HG03469 (cell line): ENCODE data around the gene PIAS1.
"Not testable (repeated sequence)": the region's sequence is repeated elsewhere in the genome, so short reads cannot be mapped to it uniquely, and the experiment has no call there.

ENCODE experiments used
- ATAC-seq: cut with Tn5 transposase; IDR thresholded peaks from one replicate; pipeline ENCODE4 v1.9.1; 2021; ENCODE audit warnings: mild to moderate bottlenecking, moderate library complexity, moderate number of reproducible peaks; ENCODE audit not compliant: unreplicated experiment

PIAS1 gene

DNA sequence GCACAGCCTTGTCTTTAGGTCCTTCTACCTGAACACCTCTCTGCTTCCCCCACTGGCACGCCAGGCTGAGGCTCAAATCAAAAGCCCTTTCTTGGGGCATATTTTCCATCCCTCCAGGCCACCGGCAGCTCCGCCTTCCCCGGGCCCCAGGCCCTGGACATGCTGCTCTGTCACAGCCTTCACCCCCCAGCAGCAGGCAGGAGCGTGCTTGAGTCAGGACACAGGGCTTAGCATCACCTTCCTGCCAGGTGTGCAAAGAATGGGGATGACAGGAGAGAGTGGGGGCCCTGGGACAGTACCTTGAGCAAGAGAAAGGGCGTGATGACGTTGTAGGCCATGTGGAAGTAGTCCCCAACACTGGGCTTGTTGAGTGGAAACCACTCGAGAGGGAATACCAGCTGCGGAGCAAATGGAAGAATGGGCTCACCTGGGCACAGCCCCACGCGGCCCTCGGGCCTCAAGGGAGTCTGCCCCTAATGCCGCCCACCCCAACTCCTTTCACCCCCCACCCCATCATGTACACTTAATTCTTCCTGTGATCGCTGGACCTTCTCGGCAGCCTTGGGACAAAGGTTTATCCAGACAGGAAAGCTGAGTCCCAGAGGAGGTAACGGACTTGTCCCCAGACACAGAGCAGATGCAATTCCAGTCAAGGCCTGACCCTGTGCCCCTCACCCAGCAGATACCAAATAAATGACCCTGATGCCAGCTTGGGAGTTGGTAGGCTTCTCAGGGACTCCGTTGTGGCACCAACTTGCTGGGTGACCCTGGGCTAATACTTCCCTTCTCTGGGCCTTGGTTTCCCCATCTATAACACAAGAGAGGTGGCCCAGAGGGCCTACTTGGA is 160.1 kb downstream of the PIAS1 start:
- no peak for ATAC-seq

- ATAC-seq, result no peak
Observed at GRCh38 chr15:68214838-68215254, 160.7 kb downstream of the PIAS1 start.

DNA sequence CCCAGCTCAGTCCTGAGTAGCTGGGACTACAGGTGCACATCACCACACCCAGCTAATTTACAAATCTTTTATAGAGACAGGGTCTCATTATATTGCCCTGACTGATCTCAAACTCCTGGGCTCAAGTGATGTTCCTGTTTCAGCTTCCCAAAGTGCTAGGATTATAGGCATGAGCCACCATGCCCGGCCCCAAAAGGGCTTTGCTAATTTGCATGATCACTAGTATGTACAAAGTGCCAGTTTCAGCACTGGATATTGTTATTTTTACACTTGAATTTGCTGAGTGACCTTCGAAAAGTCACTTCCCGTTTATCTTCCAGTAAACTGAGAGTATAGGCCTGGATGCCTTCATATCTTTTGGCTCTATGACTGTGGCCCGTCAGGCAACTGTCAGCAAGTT is 163.2 kb downstream of the PIAS1 start:
- ATAC-seq, result no peak

DNA sequence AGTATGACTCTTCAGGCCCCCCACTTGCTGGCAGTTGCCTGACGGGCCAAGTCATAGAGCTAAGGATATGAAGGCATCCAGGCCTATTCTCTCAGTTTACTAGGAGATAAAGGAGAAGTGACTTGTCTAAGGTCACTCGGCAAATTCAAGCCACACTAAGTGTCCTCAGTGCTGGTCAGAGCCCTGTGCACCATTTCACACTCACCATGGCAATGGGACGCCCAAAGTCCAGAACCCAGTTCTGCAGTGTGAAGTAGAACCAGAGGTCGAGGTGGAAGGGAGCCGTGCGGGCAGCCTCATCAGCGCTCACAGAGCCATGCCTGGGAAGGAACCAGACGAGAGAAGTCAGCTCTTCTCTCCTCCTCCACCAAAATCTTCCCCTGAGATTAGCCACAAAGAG is 164.2 kb downstream of the PIAS1 start:
- no peak for ATAC-seq

- ATAC-seq, result no peak
Observed at GRCh38 chr15:68218847-68219798, 165.0 kb downstream of the PIAS1 start.

DNA sequence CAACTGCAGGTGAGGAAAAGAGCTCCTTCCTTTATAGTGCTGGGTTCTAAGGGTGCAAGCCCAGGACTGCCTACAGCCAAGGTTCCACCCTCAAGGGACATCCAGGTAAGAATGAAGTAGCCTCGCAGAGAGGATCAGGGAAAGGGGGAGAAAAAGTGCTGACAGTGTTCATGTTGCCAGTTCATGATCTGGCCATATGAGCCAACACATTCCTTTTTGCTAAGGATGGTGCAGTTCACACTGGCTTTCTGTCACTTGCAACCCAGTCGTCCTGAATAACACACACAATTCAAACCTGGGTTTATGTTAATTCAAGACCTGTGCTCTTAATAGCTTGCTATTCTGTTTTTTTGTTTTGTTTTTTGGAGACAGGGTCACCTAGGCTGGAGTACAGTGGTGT is 166.4 kb downstream of the PIAS1 start:
- ATAC-seq, result no peak

DNA sequence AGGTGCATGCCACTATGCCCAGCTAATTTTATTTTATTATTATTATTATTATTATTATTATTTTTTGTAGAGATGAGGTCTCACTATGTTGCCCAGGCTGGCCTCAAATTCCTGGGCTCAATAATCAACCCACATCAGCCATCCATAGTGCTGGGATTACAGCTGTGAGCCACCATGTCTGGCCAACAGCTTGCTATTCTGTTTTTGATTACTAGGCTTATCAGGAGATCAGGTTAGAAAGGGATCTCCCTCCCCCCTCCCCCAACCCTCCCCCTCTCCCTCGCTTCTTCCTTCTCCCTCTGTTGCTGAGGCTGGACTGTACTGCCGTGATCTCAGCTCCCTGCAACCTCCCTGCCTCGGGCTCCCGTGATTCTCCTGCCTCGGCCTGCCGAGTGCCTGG is 166.9 kb downstream of the PIAS1 start:
- ATAC-seq, result no peak

GRCh38 chr15:68221530-68222431 is 167.7 kb downstream of the PIAS1 start:
- ATAC-seq, result not testable (repeated sequence)

GRCh38 chr15:68222432-68222743 is 168.3 kb downstream of the PIAS1 start:
- ATAC-seq, result not testable (repeated sequence)

DNA sequence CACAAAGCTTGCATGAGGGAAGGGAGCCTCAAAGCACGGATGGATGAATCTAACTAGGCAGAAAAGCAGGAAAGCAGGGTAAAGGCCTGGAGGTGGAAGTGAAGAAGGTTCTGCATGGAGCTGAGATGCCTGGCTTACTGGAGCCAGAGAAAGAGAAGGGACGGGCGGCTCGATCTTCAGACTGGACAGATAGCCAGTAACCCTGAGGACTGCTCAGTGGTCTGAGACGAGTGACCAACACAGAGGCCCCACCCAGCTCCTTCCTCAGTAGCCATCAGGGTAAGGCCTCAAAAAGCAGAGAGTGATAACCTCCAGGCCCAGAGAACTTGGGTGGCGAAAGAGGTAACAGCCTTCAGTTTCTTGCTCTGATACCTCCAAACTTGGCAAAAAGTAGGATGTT is 169.1 kb downstream of the PIAS1 start:
- ATAC-seq, result no peak

- no peak for ATAC-seq
Observed at GRCh38 chr15:68224108-68224507, 170.0 kb downstream of the PIAS1 start.

- no peak for ATAC-seq
Observed at GRCh38 chr15:68224546-68225250, 170.6 kb downstream of the PIAS1 start.

- ATAC-seq, result not testable (repeated sequence)
Observed at GRCh38 chr15:68225442-68225841, 171.3 kb downstream of the PIAS1 start.

- ATAC-seq, result no peak
Observed at GRCh38 chr15:68227643-68228142, 173.6 kb downstream of the PIAS1 start.

DNA sequence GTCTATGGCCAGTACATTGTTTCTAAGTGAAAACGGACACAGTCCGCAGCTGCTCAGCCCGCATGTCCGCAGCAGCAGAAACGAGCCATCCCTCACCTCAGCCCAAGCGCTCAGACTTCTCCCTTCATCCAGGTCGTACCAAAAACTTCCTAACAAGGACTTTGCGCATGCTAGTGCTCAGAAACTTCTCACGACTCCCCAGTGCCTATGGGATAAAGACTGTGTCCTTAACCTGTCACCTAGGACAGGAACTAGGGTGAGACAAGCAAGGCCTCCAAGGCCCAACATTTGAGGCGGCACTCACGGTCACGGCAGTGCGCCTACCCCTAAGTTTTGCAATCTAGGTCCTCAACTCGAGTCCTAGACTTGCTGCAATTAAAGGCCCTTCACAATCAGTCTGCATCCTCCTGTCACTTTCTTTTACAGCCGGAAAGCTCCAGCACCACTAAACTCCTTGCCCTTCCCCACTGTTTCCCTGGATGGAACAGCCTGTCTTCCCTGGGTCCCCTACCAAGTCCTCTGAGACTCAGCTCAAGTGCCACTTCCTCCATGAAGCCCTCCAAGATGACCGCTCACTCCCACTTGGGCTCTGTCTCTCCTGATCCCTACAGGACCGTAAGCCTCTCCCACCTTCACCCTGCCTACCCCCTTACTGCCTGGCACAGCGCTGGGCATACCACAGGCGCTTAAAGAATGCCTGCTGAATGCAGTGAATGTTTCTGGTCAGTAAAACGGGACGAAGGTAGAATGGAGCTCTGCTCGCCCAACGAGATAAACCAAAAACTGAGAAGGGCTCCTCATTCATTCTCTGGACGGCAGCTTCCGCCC is 174.2 kb downstream of the PIAS1 start:
- ATAC-seq, result no peak

- peak; percentile 7 for ATAC-seq
Observed at GRCh38 chr15:68228971-68229385, 174.9 kb downstream of the PIAS1 start.

- ATAC-seq, result peak; percentile 34
Observed at GRCh38 chr15:68229386-68230156, 175.5 kb downstream of the PIAS1 start, which contains the start of gene CLN6. TSS of gene CLN6 (minus strand) at chr15:68229728. CDS start at chr15:68229584, 144 bp downstream.
